HG03280 (cell line): Measurements from ENCODE around the gene FAT2.
A peak's percentile ranks its signal among the peaks of the same experiment; 100 is the strongest.
"Not testable (repeated sequence)": the region's sequence is repeated elsewhere in the genome, so short reads cannot be mapped to it uniquely, and the experiment has no call there.

Experiments used
- ATAC-seq: cut with Tn5 transposase; IDR thresholded peaks from one replicate; pipeline ENCODE4 v1.9.1; 2021; ENCODE audit warnings: mild to moderate bottlenecking, moderate library complexity; ENCODE audit not compliant: unreplicated experiment

FAT2 gene

GRCh38 chr5:151615431-151615830 lies 24.3 kb upstream of the FAT2 start:
- no peak for ATAC-seq

GRCh38 chr5:151614565-151614964 lies 23.4 kb upstream of the FAT2 start:
- ATAC-seq = no peak

- peak; percentile 46 for ATAC-seq
These were observed 21.7 kb upstream of the FAT2 start for GRCh38 chr5:151612689-151613427.

GRCh38 chr5:151611127-151611775 lies 20.1 kb upstream of the FAT2 start:
- no peak for ATAC-seq

- ATAC-seq = no peak
These were observed 17.4 kb upstream of the FAT2 start for GRCh38 chr5:151608522-151608921.

GRCh38 chr5:151607304-151607703 lies 16.2 kb upstream of the FAT2 start:
- ATAC-seq = no peak

- ATAC-seq = no peak
These were observed 14.4 kb upstream of the FAT2 start for GRCh38 chr5:151605559-151605958.

GRCh38 chr5:151602806-151603205 lies 11.7 kb upstream of the FAT2 start:
- ATAC-seq = no peak

- ATAC-seq = no peak
These were observed 10.3 kb upstream of the FAT2 start for GRCh38 chr5:151601391-151601790.

- ATAC-seq = no peak
These were observed 9.0 kb upstream of the FAT2 start for GRCh38 chr5:151600069-151600665.

- ATAC-seq = no peak
These were observed 7.9 kb upstream of the FAT2 start for GRCh38 chr5:151598984-151599383.

- no peak for ATAC-seq
These were observed 7.4 kb upstream of the FAT2 start for GRCh38 chr5:151598549-151598948.

- ATAC-seq = no peak
These were observed 6.6 kb upstream of the FAT2 start for GRCh38 chr5:151597749-151598148.

- no peak for ATAC-seq
These were observed 5.9 kb upstream of the FAT2 start for GRCh38 chr5:151596828-151597539.

GRCh38 chr5:151595411-151595826 lies 4.3 kb upstream of the FAT2 start:
- no peak for ATAC-seq

GRCh38 chr5:151592855-151593408 lies 1.8 kb upstream of the FAT2 start:
- no peak for ATAC-seq

- ATAC-seq = no peak
These were observed 1.1 kb downstream of the FAT2 start for GRCh38 chr5:151589878-151590570.

GRCh38 chr5:151587796-151588555 lies 3.2 kb downstream of the FAT2 start:
- no peak for ATAC-seq

GRCh38 chr5:151585970-151586369 lies 5.2 kb downstream of the FAT2 start:
- no peak for ATAC-seq

- ATAC-seq = not testable (repeated sequence)
These were observed 5.8 kb downstream of the FAT2 start for GRCh38 chr5:151585344-151585743.
